Epithelial cell of proximal tubule (primary cell): ENCODE measurements around the gene PHYHD1. TPM values are rescaled to one million over a fixed set of nuclear protein-coding genes. Genes with fewer than 3 reads are reported as not detected.

Source experiments
- DNase-seq: peaks from one replicate; pipeline ENCODE4 v3.0.0-alpha.2; 2011; ENCODE audit warnings: low read depth
- H3K4me3 ChIP-seq: 2 replicates; pipeline ENCODE4 v1.5.1; 2011; ENCODE audit warnings: low read depth, mild to moderate bottlenecking, low read length
- total RNA-seq: library from RNA; depleted of rRNA; stranded (reverse); fragments of >200 nt; gene quantifications from 2 replicates; pipeline ENCODE4 v1.2.3, GENCODE V29; 2015
- TF ChIP-seq, protein P1 (sequence below): conservative IDR thresholded peaks from 2 replicates; pipeline ENCODE4 v1.5.1; 2012; ENCODE audit warnings: low read depth, mild to moderate bottlenecking, low read length

PHYHD1 gene
- total RNA-seq = 21.2 and 22.5 TPM in 2 replicates

DNA sequence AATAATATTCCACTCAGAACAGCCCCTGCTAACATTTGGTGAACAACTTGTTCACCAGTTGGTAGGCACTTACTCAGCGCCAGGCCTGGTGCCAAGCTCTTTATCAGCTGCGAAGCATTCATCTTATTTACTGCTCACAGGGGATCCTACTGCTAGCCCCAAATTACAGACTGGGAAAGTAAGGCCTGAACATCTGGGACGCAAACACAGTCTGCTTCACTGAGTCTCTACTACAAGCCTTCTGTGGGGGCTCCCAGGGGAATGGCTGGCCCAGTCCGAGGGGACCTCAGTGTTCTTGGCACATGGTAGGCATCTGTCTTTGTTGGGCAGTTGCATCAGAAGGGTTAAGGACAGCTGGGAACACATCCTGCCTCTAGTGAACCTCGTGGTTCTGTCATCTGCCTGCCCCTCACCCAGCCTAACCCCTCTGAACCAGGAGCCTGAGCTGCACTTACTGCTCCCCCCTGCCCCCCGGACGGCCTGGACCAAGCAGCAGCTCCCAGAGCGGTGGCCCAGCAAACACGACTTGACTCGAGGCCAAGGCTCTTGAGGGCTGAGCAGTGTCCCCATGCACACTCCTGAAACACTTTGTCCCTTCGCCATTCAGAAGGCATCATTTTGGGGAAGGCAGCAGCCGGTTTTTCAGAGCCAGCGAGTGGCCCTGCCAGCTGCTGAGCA is at the start of gene PHYHD1:
TSS of gene PHYHD1 (plus strand) at position 602 of the 678 bp plus-strand sequence. CDS start 1,342 bp downstream, outside the sequence.
- no peak for DNase-seq
- TF ChIP-seq, protein P1, sequence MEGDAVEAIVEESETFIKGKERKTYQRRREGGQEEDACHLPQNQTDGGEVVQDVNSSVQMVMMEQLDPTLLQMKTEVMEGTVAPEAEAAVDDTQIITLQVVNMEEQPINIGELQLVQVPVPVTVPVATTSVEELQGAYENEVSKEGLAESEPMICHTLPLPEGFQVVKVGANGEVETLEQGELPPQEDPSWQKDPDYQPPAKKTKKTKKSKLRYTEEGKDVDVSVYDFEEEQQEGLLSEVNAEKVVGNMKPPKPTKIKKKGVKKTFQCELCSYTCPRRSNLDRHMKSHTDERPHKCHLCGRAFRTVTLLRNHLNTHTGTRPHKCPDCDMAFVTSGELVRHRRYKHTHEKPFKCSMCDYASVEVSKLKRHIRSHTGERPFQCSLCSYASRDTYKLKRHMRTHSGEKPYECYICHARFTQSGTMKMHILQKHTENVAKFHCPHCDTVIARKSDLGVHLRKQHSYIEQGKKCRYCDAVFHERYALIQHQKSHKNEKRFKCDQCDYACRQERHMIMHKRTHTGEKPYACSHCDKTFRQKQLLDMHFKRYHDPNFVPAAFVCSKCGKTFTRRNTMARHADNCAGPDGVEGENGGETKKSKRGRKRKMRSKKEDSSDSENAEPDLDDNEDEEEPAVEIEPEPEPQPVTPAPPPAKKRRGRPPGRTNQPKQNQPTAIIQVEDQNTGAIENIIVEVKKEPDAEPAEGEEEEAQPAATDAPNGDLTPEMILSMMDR = no peak
- H3K4me3 ChIP-seq = peak within 1 kb of the TSS; percentile 66

DNA sequence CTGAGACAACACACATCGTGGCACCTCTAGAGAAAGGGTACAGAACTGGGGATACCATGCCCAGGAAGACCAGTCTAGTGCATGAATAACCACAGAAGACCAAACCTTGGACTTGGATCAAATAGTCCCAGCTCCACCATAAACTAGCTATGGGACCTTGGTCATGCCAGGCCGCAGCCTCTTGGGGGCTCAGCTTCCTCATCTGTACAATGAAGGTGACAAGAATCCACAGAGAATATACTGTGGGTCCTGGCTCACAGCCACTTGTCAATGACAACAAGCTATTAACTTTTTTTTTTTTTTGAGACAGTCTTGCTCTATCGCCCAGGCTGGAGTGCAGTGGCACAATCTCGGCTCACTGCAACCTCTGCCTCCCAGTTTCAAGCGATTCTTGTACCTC is 42.9 kb upstream of the PHYHD1 start:
- TF ChIP-seq, protein P1 = no peak
- DNase-seq = no peak
- H3K4me3 ChIP-seq = no peak overlapping the region

DNA sequence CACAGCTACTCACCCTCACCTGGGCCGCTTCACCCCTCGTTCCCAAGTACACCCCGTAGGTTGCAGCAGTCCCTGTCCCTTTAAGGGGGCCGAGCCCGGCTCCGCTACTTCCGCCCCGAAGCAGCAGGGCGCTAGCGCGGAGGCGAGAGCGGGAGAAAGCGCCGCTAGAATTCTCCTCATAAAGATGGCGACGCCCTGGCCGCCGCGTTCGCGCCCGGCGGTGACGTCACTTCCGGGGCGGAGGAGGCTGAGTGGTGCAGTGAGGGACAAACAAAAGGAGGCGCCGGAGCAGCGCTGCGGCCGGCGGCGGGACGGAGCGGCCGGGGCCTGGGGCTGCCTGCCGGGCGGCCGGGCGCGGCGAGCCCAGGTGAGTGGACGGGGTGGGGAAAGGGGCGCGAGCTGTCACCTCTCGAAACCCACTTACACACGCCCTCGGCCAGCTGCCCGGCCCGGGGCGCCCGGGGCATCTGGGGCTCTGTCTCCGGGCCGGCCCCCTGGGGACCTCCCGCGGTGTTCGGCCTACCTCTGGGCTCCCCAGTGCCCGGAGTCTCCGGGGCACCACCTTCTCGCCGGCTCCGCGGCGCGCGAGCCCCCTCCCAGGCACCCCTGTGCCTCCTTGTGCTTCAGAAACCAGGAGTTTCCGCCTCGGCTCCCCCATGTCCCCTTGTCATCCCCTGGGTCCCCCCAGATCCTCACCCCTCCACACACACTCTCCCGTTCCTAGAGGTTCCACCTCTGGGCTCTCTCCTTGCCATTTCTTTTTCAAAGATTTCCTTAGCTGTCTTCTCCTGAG is 38.7 kb upstream of the PHYHD1 start, which contains the start of the genes KYAT1 and LRRC8A:
TSS of gene KYAT1 (minus strand) at position 67 of the 793 bp plus-strand sequence. CDS start 36,545 bp downstream, outside the sequence.
TSS of gene LRRC8A (plus strand) at position 250 of the 793 bp plus-strand sequence. CDS start 25,032 bp downstream, outside the sequence.
- TF ChIP-seq, protein P1 = no peak
- peak; percentile 55 for DNase-seq
- H3K4me3 ChIP-seq = peak within 1 kb of the TSS; percentile 70

DNA sequence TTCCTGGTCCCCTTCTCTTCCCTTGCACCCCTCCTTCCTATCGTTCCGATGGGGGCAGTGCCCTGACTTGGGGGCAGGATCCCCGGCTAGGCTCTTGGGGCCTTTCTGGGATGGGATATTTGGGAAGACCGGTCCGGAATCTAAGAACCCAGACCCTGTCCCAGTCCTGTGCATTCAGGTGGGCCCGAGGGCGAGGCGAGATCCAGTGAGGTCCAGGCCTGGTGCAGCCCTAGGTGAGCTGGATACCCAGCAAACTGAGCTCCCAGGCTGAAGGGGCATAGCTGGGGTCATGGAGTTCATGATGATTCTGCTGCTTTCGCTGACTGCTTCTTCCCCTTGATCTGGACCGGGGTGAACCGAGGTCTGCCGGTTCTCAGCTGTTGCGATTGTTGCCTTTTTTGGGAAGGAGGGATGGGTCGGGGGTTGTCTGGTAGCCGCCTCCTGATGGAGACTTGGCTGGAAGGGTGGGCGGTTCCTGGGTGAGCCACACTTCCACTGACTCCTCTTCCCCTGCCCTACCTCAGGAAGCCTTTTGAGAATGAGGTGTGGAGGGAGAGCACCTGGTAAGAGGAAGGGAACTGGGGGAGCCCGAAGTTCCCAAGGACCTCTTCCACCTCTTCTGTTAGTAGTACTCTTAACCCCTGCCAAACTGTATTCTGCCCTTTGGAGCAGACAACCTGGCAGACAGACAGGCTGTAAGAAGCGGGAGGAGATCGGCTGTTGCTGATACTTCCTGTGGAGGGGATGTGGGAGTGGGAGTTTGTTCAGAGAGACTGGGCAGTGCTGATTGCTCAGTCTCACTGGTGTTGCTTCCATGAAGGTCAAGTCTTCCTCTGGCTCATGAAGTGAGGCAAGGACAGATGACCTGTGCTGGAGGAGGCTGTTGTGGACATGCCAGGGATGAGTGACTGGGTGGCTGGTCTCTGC is 37.8 kb upstream of the PHYHD1 start:
- peak overlapping the region; percentile 70 for H3K4me3 ChIP-seq
- TF ChIP-seq, protein P1 = no peak
- no peak for DNase-seq

DNA sequence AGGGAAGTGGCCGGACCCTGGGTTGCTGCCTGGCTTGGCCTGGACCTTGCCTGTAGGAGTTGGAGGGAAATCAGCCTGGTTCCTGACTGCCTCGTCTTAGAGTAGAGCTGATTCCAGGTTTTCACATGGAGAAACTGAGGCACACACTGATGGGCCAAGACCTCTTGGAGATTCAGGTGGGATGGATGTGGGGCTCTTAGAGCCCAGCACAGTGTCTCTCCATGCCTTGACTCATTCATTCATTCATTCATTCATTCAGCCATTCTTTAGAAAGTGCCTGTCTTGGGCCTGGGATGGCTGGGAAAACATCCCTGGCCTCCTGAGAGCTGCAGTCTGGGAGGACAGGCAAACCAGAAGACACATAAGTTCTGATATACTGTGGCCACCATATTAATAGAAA is 36.6 kb upstream of the PHYHD1 start:
- no peak for DNase-seq
- no peak overlapping the region for H3K4me3 ChIP-seq
- TF ChIP-seq, protein P1 = no peak

DNA sequence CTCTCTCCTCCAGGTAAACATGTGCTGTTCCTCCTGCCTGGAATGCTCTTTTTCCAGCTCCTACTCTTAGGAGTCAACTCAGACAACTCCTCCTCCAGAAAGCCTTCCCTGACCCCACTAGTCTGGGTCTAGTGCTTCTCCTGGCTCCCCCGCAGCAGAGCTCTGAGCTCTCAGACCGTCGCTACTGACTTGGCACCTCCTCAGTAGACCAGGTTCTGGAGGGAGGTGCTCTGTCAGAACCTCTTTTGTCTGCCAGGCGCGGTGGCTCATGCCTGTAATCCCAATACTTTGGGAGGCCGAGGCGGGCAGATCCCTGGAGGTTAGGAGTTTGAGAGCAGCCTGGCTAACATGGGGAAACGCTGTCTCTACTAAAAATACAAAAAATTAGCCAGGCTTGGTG is 35.4 kb upstream of the PHYHD1 start:
- DNase-seq = no peak
- no peak overlapping the region for H3K4me3 ChIP-seq
- TF ChIP-seq, protein P1 = no peak
